NCI-H82 (cell line): ENCODE data around the gene GGT5.
"Not testable (repeated sequence)": the region's sequence is repeated elsewhere in the genome, so short reads cannot be mapped to it uniquely, and the experiment has no call there.

Experiments used
- DNase-seq: peaks from one replicate; lab custom pipeline; 2025; lab: John Stamatoyannopoulos, UW

Gene GGT5

DNA sequence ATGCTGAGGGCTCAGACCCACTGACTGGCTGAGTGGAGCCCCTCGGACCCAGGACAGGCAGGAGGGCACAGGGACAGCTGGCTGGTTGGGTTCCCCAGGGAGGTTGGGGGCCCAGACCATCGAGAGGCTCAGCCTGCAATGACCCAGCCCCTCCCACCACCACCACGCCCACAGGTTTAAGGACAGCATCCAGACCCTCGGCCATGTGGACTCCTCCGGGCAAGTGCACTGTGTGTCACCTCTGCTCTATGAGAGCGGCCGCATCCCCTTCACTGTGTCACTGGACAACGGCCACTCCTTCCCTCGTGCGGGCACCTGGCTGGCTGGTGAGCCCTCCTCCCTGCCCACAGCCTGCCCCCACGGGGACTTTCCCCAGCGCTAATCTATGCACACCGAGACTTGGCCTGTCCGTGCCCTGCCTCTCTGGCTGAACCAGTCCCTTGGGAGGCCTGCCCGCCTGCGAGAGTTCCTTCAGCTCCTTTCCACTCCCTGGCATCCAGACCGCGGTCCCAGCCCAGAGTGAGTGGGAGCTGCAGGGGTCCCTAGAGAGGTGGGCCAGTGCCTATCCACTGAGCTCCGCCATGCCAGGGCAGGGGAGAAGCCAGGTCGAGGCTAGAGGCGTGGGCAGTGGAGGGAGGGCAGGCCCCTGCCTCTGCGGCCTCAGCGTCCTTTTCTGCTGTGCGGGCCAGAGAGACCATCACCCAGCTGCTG is 61.4 kb downstream of the GGT5 start:
- DNase-seq, result no peak

DNA sequence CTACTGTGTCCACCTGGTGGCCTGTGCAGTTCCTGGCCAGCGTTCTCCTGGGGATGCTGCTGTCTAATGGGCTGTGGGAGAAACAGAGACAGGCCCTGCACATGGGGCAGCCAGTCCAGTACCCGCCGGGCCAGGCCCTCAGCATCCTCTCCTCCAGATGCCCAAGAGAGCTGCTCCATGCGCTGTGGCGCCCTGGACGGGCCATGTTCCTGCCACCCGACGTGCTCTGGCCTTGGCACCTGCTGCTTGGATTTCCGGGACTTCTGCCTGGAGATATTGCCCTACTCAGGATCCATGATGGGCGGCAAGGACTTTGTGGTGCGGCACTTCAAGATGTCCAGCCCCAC is 62.0 kb downstream of the GGT5 start:
- not testable (repeated sequence) for DNase-seq

DNA sequence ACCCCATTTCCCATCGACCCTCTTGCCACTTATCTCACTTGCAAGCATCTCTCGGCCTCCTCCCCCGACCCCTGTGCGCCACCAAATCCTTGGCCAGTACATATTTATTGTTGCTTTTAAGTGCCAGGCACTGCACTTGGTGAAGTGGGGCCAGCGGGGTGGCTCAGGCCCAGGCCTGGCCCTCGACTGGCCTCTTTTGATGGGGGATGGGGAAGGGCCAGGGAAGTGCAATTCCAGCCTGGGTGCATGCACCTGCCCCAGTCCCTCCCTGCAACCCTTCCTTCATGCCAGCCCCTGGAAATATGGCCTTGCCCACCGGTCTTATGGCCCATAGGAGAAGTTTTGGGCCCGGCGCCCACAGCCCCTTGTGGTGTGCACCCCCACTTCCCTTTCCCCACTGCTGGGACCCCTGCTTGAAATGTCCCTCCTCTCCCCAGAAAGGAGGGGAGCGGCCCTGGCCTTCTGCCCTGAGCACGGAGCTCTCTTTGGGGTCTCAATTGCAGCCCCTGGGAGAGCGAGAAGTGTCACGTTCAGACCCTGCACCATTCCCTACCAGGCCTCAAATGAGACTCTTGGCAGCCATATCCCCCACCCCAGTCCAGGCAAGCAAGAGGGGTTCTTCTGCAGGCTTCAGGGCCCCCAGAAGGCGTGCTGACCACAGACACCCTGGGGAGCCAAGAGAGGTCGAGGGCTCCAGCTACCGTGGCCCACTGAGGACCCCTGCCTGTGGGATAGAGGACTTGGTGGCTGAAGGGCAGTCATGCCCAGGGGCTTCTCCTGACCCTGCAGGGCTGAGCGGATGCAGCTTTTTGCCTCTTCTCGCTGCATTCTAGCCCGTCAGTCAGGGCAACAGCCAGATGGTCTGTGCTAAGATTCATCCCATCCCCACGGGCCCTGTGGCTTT is 62.6 kb downstream of the GGT5 start:
- peak; percentile 56 for DNase-seq

DNA sequence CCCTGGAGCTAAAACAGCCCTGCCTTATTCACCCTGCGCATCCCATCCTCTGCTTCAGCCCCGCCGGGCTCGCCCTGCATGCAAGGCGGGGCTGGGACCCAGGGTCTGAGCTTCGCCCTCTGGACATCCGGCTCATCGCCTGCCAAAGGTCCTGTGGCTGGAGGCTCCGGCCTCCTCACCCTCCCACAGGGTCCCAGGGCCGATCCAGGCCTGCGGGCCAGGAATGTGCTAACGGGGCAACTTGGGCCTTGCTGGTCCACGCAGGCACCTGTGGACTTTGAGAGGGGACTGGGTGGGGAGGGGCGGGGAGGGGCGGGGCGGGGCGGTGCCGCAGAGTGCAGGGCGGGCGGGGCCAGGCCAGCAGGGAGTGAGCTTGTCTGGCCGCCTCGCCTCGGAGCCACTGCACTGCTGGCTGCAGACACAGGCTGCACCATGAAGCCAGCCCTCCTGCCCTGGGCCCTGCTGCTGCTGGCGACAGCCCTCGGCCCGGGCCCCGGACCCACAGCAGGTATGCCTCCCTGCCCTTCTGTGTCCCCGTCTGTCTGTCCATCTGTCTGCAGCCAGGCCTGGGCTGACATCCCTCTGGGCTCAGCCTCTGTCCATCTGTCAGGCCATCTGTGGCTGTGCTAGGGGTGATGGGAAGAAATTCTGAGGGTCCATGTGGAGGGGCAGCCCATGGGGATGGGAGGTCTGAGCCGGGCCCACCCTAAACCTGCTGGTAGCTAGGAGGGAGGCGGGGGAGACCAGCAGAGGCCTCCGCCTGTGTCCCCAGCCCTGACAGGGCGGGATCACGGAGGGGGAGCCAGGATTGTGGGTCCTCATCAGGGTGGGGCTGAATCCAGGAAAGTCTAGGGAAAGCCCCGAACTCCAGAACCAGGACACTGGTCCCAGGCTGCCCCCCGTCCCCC is 63.5 kb downstream of the GGT5 start, which contains the start of gene SUSD2:
Gene SUSD2 (plus strand): TSS at position 400 of the 908 bp plus-strand sequence. CDS start 33 bp downstream, at position 433.
- DNase-seq, result peak; percentile 86

DNA sequence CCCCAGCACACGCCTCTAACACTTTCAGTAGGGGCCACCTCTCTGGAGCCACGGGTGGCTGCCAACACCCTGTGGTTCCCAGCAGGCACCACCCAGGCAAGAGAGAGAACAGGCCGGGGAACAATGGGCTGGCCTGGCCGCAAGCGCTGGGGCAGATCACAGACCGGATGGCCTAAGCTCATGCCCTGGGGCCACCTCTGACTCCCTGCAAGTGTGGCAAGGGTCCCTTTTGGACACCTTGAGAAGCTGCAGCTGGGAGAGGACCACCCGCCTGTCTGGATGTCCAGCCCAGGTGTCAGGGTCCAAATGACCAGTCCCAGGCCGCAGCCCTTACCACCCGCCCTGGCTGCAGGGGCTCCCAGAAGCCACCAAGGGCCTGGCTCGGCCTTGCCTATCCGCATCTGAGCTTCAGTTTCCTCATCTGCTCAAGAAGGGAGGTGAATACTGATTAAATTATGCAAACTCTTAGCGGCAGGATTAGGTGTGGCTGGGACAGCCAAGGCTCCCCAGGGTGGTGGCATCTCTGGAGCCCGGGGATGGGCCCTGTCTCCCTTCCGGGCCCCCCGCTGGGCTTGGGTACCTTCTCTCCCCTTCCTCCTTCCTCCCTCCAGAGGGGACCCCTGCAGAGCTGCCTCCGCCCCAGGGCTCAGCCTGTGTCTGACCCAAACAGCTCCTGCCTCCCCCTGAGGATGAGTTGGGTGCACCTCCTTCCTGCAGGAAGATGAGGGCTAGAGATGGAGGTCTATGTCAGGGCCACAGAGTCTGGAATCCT is 64.4 kb downstream of the GGT5 start:
- DNase-seq, result peak; percentile 17

DNA sequence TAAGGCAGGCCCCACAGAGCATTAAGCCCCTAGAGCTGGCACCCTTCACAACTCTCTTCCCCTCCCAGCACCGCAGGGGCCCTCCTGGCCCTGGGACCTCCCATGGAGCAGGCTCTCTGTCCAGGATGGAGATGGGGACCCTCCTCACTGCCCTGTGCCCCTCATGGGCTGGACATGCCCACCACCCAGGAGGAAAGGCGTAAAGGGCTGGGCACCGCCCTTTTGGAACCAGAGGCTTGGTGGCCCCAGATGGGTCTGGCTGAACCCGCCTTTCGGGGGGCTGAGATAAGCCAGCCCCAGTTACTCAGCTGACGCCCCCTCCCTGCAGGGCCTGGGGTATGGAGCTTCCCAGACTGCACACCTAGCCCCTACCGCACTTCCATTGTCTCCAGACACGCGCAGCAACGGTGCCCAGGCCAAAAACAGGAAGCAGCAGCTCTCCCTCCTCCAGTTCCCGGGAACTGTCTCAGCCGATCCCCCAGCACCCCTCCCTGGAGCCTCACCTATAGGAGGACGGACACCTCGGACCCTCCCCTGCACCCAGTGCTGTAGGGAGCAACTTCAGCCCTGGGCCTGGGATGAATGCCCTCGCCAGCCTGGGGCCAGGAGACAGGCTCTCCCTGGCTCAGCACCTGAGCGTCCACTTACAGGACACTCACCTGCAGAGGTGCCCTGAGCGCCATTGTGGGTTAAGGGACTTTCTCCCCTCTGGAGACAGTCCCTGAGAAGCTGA is 65.2 kb downstream of the GGT5 start:
- no peak for DNase-seq

DNA sequence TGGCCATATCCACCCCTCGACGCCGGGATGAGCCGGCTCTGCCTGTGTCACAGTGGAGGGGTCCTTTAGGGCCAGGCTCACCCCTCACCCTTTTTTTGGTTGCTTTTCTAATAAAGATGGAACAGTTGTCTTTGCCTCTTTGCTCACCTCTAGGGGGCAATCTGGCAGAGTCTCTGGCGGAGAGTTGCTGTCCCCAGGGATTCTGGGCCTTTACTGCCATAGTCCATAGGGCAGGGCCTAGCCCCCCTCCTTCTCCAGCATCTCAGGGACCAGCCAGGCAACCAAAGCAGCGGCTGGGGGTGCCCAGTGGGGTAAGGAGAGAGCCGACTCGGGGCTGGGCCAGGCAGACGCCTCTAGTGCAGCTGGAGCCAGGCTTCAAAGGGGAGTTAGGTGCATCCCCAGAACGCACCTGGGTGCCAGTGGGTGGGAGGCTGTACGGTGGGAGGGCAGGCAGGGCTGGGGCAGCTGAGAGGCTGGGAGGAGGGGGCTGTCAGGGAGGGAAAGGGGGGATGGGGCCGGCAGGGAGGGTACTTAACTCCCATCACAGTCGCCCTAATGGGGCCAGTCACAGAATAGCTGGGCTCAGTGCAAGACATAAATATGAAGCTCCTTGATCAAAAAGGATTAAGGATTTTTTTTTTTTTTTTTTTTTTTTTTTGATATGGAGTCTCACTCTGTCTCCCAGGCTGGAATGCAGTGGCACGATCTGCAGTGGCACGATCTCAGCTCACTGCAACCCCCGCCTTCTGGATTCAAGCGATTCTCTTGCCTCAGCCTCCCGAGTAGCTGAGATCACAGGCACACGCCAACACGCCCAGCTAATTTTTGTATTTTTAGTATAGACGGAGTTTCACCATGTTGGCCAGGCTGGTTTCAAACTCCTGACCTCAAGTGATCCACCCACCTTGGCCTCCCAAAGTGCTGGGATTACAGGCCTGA is 66.1 kb downstream of the GGT5 start:
- DNase-seq, result peak; percentile 61

DNA sequence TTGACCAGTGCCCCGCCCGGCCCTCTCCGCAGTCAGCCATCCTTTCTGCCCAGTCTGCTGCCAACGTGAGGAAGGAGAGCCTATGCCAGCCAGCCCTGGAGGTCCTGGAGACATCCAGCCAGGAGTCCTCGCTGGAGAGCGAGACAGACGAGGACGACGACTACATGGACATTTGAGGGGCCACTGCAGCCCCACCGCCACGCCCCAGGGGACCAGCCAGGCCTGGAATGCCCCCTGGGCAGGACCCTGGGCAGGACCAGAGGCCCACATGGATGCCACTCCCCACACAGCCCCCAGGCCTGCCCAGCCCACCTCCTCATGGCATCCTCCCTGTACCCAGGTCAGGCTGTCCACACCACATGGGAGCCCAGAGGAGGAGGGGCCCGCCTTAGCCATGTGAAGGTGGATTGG is 66.9 kb downstream of the GGT5 start:
- DNase-seq, result no peak

DNA sequence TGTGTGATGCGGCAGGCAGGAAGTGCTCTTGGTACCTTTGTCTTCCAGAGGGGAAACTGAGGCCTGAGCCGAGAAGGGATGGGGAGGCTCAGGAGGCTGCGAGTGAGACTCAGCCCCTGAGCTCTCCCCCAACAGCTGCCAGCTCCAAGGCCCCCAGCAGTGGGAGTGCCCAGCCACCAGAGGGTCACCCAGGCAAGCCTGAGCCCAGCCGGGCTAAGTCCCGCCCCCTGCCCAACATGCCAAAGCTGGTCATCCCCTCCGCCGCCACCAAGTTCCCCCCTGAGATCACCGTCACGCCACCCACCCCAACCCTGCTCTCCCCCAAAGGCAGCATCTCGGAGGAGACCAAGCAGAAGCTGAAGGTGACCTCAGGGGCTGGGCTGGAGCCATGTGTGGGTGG is 67.4 kb downstream of the GGT5 start:
- DNase-seq, result no peak

DNA sequence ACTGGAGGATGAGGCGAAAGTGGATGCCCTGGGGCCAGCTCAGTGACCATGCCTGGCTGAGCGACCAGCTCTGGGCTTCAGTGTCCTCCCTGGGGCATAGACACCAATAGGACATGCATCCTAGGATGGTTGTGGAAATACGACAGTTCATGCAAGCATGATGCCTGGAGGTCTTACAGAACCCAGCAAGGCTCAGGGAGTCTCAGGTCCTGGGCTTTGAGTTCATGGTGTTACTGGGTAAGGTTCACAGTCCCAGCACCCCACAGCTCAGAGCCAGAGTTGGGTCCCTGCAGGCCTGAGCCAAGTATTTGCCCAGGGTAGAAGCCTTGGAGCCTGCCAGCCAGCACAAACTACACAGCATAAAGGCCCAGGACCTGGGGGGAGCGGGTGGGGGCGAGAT is 67.8 kb downstream of the GGT5 start:
- no peak for DNase-seq

DNA sequence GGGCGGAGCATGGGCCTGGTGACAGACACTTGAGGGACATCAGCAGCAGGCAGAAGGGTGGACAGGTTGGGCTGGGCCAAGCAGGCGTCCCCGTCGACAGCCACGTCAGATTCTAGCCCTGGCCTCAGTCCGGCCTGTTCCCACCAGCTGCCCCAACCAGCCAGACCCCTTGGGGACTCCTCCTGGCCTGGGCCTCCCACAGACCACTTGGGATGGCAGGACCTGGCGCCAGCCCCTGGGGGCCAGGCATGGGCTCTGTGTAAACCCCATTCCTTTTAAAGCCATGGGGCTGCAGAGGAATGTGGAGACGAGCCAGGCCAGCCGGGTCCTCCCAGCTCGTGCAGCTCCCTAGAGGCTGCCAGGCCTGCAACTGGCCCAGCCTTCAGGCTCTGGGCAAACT is 68.3 kb downstream of the GGT5 start:
- no peak for DNase-seq

DNA sequence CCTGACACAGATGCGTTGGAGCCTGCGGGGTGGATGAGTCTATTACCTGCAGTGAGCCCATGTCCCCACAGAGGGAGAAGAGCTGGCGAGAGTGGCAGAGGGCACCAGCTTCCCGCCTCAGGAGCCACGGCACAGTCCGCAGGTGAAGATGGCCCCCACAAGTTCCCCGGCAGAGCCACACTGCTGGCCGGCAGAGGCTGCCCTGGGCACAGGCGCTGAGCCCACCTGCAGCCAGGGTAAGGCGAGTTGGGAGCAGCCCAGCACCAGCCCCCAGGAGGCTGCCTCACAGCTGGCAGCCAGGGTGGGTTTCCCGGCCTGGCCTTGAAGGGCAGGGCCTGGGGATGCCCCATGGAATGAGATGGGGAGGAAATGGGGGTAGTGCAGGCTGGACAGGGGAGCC is 68.8 kb downstream of the GGT5 start:
- no peak for DNase-seq

DNA sequence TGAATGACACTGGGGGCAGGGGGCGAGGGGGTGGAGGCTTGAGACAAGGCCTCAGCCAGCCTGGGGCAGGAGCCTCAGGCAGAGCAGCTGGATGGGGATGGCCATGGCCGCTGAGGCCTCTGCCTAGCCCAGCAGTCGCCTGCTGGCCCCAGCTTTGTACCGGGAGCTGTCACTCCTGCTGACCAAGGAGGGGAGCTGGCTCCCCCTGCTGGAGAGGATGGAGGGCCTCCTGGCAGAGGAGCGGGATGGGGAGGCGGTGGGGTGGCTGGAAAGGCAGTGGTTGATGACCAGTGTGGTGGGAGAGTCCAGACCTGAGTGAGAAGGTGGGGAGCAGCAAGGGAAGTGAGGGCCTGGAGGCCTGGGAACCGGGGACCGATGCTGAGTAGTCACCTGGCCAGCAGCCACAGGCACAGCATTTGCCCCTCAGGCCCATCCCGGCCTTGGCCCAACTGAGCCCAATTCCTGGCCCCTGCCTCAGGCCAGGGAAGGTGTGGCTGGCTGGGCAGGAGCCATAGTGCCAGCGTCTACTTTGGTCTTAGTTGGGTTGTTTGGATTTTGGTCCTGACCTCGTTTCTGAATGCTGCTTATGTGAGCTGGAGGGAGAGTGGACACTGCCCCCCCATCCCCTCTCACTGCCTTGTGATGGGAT is 69.6 kb downstream of the GGT5 start:
- DNase-seq, result peak; percentile 85

DNA sequence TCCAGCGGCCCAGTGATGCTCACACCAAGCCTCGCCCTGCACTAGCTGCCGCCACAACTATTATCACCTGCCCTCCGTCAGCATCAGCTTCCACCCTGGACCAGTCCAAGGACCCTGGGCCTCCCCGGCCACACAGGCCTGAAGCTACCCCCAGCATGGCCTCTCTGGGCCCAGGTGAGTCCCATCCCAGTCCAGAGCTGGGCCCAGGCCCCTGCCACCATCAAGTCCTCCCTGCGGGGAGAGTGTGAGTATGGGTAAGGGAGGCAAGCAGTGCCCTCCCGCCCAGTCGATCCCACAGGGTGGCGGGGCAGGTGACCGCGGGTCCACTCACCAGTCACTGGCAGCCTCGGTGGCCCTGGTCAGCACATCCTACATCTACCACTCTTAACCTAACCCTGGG is 73.1 kb downstream of the GGT5 start:
- DNase-seq, result no peak

DNA sequence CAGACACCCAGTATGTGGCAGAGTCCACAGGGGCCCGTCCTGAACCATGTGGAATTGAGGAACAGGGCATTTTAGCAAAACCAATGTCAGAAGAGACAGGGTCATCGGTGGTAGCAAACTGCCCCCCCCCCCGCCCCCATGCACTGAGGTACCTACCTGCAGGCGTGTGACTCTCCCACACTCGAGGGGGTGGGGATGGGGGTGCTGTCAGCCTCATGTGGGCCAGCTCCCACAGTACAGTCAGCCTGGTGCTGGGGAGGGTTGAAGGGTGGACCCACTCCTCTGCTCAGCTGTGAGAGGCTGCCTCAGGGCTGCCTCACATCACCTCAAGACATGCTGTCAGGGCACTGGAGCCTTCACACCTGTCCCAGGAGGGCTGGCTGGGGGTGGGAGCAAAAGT is 74.2 kb downstream of the GGT5 start:
- no peak for DNase-seq

DNA sequence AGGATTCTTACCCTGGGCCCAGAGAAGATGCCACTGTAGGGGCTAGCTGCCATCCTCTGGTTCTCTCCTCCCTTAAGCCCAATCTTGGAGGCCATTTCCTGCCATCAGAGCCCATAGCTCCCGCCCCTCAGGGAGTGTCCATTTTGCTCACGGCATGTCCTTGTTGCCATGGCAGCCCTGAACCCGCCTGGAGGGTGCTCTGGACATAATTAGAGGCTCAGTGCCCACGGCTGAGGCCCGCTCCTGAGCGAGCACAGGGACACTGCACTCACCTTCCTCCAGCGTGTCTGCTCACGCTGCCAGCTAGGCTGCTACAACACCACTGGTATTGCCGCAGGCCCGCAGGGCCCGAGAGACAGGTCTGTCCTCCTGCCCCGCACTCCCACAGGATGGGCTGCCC is 74.7 kb downstream of the GGT5 start:
- no peak for DNase-seq
